Activated CD8-positive, alpha-beta T cell treated with anti-CD3 and anti-CD28 coated beads for 36 hours (primary cell): ENCODE results near the gene SAMD7. TPM values are rescaled to one million over a fixed set of nuclear protein-coding genes. Genes with fewer than 3 reads are reported as not detected.

Experiments used
- ATAC-seq: fragments of 200-7000 bp; cut with Tn5 transposase; one replicate; pipeline ENCODE4 v1.10.0; 2021; ENCODE audit warnings: mild to moderate bottlenecking, moderate library complexity
- CTCF ChIA-PET: fragments of 350-600 bp; sonication (Branson Sonifier 250); formaldehyde crosslinking; loops from one replicate; lab custom pipeline; 2021; ENCODE audit warnings: antibody characterized with exemption; lab: Charles Lee
- POLR2A ChIA-PET: fragments of 350-600 bp; sonication (Branson Sonifier 250); formaldehyde crosslinking; loops from one replicate; lab custom pipeline; 2021; ENCODE audit warnings: antibody characterized with exemption; lab: Charles Lee
- DNase-seq: peaks from one replicate; pipeline ENCODE4 v3.0.0-alpha.2; 2020
- H3K27ac Mint-ChIP-seq: one replicate; pipeline ENCODE4 v1.8.0; 2021; ENCODE audit warnings: mild to moderate bottlenecking, mixed read lengths
- H3K27me3 Mint-ChIP-seq: one replicate; pipeline ENCODE4 v1.8.0; 2021; ENCODE audit warnings: mixed read lengths
- H3K36me3 Mint-ChIP-seq: one replicate; pipeline ENCODE4 v1.8.0; 2021; ENCODE audit warnings: low read depth, mixed read lengths
- H3K4me1 Mint-ChIP-seq: one replicate; pipeline ENCODE4 v1.8.0; 2021; ENCODE audit warnings: low read depth, mixed read lengths
- H3K4me3 Mint-ChIP-seq: one replicate; pipeline ENCODE4 v1.8.0; 2021; ENCODE audit warnings: mild to moderate bottlenecking, moderate library complexity, mixed read lengths
- H3K9me3 Mint-ChIP-seq: one replicate; pipeline ENCODE4 v1.8.0; 2021; ENCODE audit warnings: mixed read lengths
- CTCF ChIP-seq: fragments of 200-600 bp; IDR thresholded peaks from one replicate; pipeline ENCODE4 v1.8.0; 2022; ENCODE audit warnings: antibody characterized with exemption, mild to moderate bottlenecking
- intact Hi-C: fragments of 100-400 bp; cut with micrococcal nuclease; formaldehyde crosslinking; loops from one replicate; pipeline ENCODE4 v1.10.0; 2022
- total RNA-seq, 2 experiments: library from RNA; stranded (reverse); gene quantifications; one replicate each; pipeline ENCODE4 v1.2.3, GENCODE V29; 2021

SAMD7 gene
- total RNA-seq, 2 experiments from 2014 or later = not detected

GRCh38 chr3:169907476-169907875, 3.9 kb upstream of the SAMD7 start:
- no peak for TF ChIP-seq CTCF
- H3K4me1 Mint-ChIP-seq = no peaks in the 10 kb centered on the region
- intact Hi-C loops = no loop called here
- H3K36me3 Mint-ChIP-seq = no peaks in the 10 kb centered on the region
- no peak overlapping the region for H3K4me3 Mint-ChIP-seq
- ChIA-PET CTCF (no interaction called here), POLR2A (no interaction called here)
- no peak for DNase-seq
- H3K9me3 Mint-ChIP-seq = peaks cover 2% of the 10 kb centered on the region
- H3K27me3 Mint-ChIP-seq = peaks cover 2% of the 10 kb centered on the region
- no peak for ATAC-seq
- no peak overlapping the region for H3K27ac Mint-ChIP-seq

- Mint-ChIP-seq H3K4me1 (no peaks in the 10 kb centered on the region), H3K27ac (no peak overlapping the region), H3K27me3 (peaks cover 2% of the 10 kb centered on the region), H3K9me3 (peaks cover under 1% of the 10 kb centered on the region), H3K36me3 (no peaks in the 10 kb centered on the region), H3K4me3 (no peak overlapping the region)
- CTCF ChIA-PET = no interaction called here
- ATAC-seq (no peak), DNase-seq (no peak)
- intact Hi-C loops = no loop called here
- POLR2A ChIA-PET = no interaction called here
- TF ChIP-seq CTCF = no peak
Measured at GRCh38 chr3:169907944-169908343, 3.4 kb upstream of the SAMD7 start.

- no peak overlapping the region for H3K4me3 Mint-ChIP-seq
Measured at GRCh38 chr3:169913323-169913722, 2.0 kb downstream of the SAMD7 start.

GRCh38 chr3:169914321-169914720, 2.9 kb downstream of the SAMD7 start:
- ATAC-seq = no peak
- H3K4me3 Mint-ChIP-seq = no peak overlapping the region

More at GRCh38 chr3:169913323-169913722, 2.0 kb downstream of the SAMD7 start:
- intact Hi-C loops = no loop called here
- Mint-ChIP-seq H3K27ac (no peak overlapping the region), H3K4me1 (no peaks in the 10 kb centered on the region), H3K9me3 (no peaks in the 10 kb centered on the region), H3K36me3 (no peaks in the 10 kb centered on the region), H3K27me3 (no peaks in the 10 kb centered on the region)
- no peak for TF ChIP-seq CTCF
- ChIA-PET CTCF (no interaction called here), POLR2A (interaction anchor here (0.6 kb wide), 1 partner anchor 82 kb away, joined by 4 read pairs; no protein-coding TSS in a partner anchor)
- ATAC-seq (no peak), DNase-seq (no peak)

GRCh38 chr3:169923189-169923588, 11.8 kb downstream of the SAMD7 start:
- ATAC-seq (no peak), DNase-seq (no peak)
- H3K36me3 Mint-ChIP-seq = no peaks in the 10 kb centered on the region
- no peaks in the 10 kb centered on the region for H3K9me3 Mint-ChIP-seq
- no peak for TF ChIP-seq CTCF
- ChIA-PET CTCF (no interaction called here), POLR2A (no interaction called here)
- peaks cover 2% of the 10 kb centered on the region for H3K27me3 Mint-ChIP-seq
- intact Hi-C loops = no loop called here
- H3K27ac Mint-ChIP-seq = no peak overlapping the region
- no peaks in the 10 kb centered on the region for H3K4me1 Mint-ChIP-seq
- H3K4me3 Mint-ChIP-seq = no peak overlapping the region

More at GRCh38 chr3:169914321-169914720, 2.9 kb downstream of the SAMD7 start:
- no peak for TF ChIP-seq CTCF
- ChIA-PET POLR2A (no interaction called here), CTCF (no interaction called here)
- Mint-ChIP-seq H3K9me3 (no peaks in the 10 kb centered on the region), H3K27me3 (no peaks in the 10 kb centered on the region), H3K27ac (no peak overlapping the region), H3K36me3 (no peaks in the 10 kb centered on the region), H3K4me1 (no peaks in the 10 kb centered on the region)
- intact Hi-C loops = no loop called here
- DNase-seq = no peak
